Measurements from ENCODE around the gene DNM2. TPM values are rescaled to one million over a fixed set of nuclear protein-coding genes. Genes with fewer than 3 reads are reported as not detected.

DNM2 gene
- total and polyA plus RNA-seq, 2 of the 13 experiments (the other 11 are each of a cell fraction or from before 2014, with no cell fraction given): 41.7 to 59.8 TPM

DNA sequence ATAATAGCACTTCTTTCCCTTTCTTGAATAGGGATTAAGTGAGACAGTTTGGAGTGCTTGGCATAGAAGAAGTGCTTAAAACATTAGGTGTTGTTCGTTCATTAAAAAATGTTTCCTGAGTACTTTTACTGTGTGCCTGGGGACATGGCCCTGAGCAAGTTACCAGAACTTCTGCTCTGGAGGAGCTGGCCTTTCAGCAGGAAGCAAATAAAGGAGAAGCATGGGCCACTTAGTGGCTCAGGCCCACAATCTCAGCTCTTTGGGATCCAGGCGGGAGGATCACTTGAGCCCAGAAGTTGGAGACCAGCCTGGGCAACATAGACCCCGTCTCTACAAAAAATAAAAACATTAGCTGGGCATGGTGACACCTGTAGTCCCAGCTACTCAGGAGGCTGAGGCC lies 5.7 kb downstream of the DNM2 start:
- BruUV-seq (replicated peaks): no TSS peak
- Histone ChIP-seq H3K79me2 (ENCODE audit: insufficient read depth, low read length) (peaks cover 87% of the 10 kb centered on the region), H3K4me1 (ENCODE audit: insufficient read depth, low read length) (peaks cover 31% of the 10 kb centered on the region), H3K9ac (ENCODE audit: insufficient read depth, low read depth, low read length) (no peak overlapping the region), H3K4me3 (replicated peaks in 1 of 3; ENCODE audit: insufficient read depth in 1 of 3, low read depth in 2 of 3, low read length in 3 of 3) (no peak overlapping the region), H4K20me1 (ENCODE audit: insufficient read depth, low read length) (peaks cover 29% of the 10 kb centered on the region), H3K27me3 (ENCODE audit: control insufficient read depth in 1 of 2, insufficient read depth in 2 of 2, low read length in 2 of 2) (no peaks in the 10 kb centered on the region; a peak in 1 of 5 replicates), H3K4me2 (ENCODE audit: low read depth, low read length) (no peak overlapping the region), H3K27ac (ENCODE audit: extremely low read length, insufficient read depth, low read length) (no peak overlapping the region), H3K9me3 (ENCODE audit: low read length) (no peaks in the 10 kb centered on the region), H2AFZ (ENCODE audit: low read length) (no peak overlapping the region), H3K36me3 (replicated peaks in 1 of 2; ENCODE audit: control insufficient read depth in 1 of 2, insufficient read depth in 2 of 2, low read length in 2 of 2) (peaks cover 1 to 20% of the 10 kb centered on the region in 2 experiments; a peak in 4 of 5 replicates)
- POLR2A ChIA-PET: no interaction called here
- no peak for DNase-seq (ENCODE audit: low spot score)
- ATAC-seq: no peak
- intact Hi-C loops (cut with micrococcal nuclease; ENCODE audit: unreplicated experiment): no loop called here
- 100% methylated on average over 3 of the region's 3 CpGs for WGBS (ENCODE audit: low lambda C conversion rate)
- in situ Hi-C loops (cut with HindIII; ENCODE audit: extremely low pct_ligation_motif_present, low pct_unique_long_range_greater_than_20kb): no loop called here
- CTCF ChIA-PET (ENCODE audit: low intra/inter-chr PET ratio, low total read pairs): no interaction called here
- FAIRE-seq: no peak
- no peak for TF ChIP-seq SYNCRIP (IDR thresholded peaks at IDR 0.05; ENCODE audit: insufficient read depth, low read depth, low read length)
- TF ChIP-seq CCAR2 (optimal IDR thresholded peaks at IDR 0.05; ENCODE audit: low read depth, low read length): no peak
- TF ChIP-seq TOE1 (CRISPR knock-in tag; IDR thresholded peaks at IDR 0.05): no peak
- no peak for TF ChIP-seq KLF11 (CRISPR knock-in tag; IDR thresholded peaks at IDR 0.05)
- no peak for TF ChIP-seq SMAD3 (CRISPR knock-in tag; IDR thresholded peaks at IDR 0.05)
- no peak for TF ChIP-seq ZNF891 (CRISPR knock-in tag; IDR thresholded peaks at IDR 0.05)
- no peak for TF ChIP-seq HIVEP1 (CRISPR knock-in tag; IDR thresholded peaks at IDR 0.05)
- TF ChIP-seq HDAC1 (CRISPR knock-in tag; IDR thresholded peaks at IDR 0.05): no peak

DNA sequence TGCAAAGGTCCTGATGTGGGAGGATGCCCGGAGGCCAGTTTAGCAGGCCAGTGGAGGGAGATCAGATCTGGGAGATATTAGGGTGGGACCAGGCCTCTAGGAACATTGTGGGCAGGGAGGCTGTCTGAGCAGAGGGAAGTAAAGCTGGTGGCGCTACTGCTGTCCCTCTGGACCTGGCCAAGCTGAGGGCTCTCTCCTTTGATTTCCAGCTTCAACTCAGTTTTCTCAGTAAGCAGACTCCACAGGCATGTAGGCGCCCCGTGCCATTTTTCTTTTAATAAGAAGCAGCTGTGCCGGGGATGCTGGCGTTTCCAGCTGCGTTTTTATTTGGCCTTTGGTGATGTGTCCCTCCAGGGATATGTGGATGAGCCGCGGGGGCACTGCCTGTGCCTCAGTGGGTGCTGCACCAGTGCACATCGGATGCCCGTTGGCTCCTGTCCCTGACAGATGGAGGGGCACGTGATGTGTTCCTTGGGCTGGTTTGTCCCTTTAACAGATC lies 6.7 kb downstream of the DNM2 start:
- no TSS peak for BruUV-seq (replicated peaks)
- Histone ChIP-seq H2AFZ (ENCODE audit: low read length) (no peak overlapping the region), H3K79me2 (ENCODE audit: insufficient read depth, low read length) (peaks cover 85% of the 10 kb centered on the region), H3K9me3 (ENCODE audit: low read length) (no peaks in the 10 kb centered on the region), H3K4me1 (ENCODE audit: insufficient read depth, low read length) (peaks cover 24% of the 10 kb centered on the region), H4K20me1 (ENCODE audit: insufficient read depth, low read length) (peaks cover 19% of the 10 kb centered on the region; the same call in 1 of the 2 replicates), H3K27me3 (ENCODE audit: control insufficient read depth in 1 of 2, insufficient read depth in 2 of 2, low read length in 2 of 2) (no peaks in the 10 kb centered on the region), H3K27ac (ENCODE audit: extremely low read length, insufficient read depth, low read length) (no peak overlapping the region), H3K9ac (ENCODE audit: insufficient read depth, low read depth, low read length) (no peak overlapping the region), H3K4me2 (ENCODE audit: low read depth, low read length) (no peak overlapping the region), H3K36me3 (replicated peaks in 1 of 2; ENCODE audit: control insufficient read depth in 1 of 2, insufficient read depth in 2 of 2, low read length in 2 of 2) (peaks cover 1 to 25% of the 10 kb centered on the region in 2 experiments; a peak in 4 of 5 replicates), H3K4me3 (replicated peaks in 1 of 3; ENCODE audit: insufficient read depth in 1 of 3, low read depth in 2 of 3, low read length in 3 of 3) (no peak overlapping the region)
- FAIRE-seq (no peak), DNase-seq (ENCODE audit: low spot score) (no peak), ATAC-seq (no peak)
- WGBS (ENCODE audit: low lambda C conversion rate): 97% methylated on average over 12 of the region's 12 CpGs
- intact Hi-C loops (cut with micrococcal nuclease; ENCODE audit: unreplicated experiment) (no loop called here), in situ Hi-C loops (cut with HindIII; ENCODE audit: extremely low pct_ligation_motif_present, low pct_unique_long_range_greater_than_20kb) (no loop called here)
- ChIA-PET CTCF (ENCODE audit: low intra/inter-chr PET ratio, low total read pairs) (no interaction called here), POLR2A (no interaction called here)
- no peak for TF ChIP-seq HES4 (CRISPR knock-in tag; IDR thresholded peaks at IDR 0.05; ENCODE audit: borderline replicate concordance)
- TF ChIP-seq ZNF503 (CRISPR knock-in tag; IDR thresholded peaks at IDR 0.05): no peak
- TF ChIP-seq ZNF430 (CRISPR knock-in tag; IDR thresholded peaks at IDR 0.05): no peak
- TF ChIP-seq ZNF687 (CRISPR knock-in tag; IDR thresholded peaks at IDR 0.05): no peak
- TF ChIP-seq RCOR2 (CRISPR knock-in tag; IDR thresholded peaks at IDR 0.05): no peak
- no peak for TF ChIP-seq ZNF546 (CRISPR knock-in tag; conservative IDR thresholded peaks at IDR 0.05)
- no peak for TF ChIP-seq HNF4A (CRISPR knock-in tag; IDR thresholded peaks at IDR 0.05)

Data from HepG2 (cell line).